GM20000 (cell line): ENCODE measurements around the gene DHX34.
"Not testable (repeated sequence)": the region's sequence is repeated elsewhere in the genome, so short reads cannot be mapped to it uniquely, and the experiment has no call there.

ENCODE experiments used
- DNase-seq: peaks from one replicate; pipeline ENCODE4 v3.0.0; 2012; ENCODE audit warnings: low spot score
- CTCF ChIP-seq: IDR thresholded peaks from 2 replicates; pipeline ENCODE4 v1.5.1; 2012; ENCODE audit warnings: mild to moderate bottlenecking, control low read depth; ENCODE audit errors: extremely low read depth, missing control alignments

The DHX34 gene

GRCh38 chr19:47378246-47378645 is 29.1 kb downstream of the DHX34 start:
- no peak for DNase-seq
- TF ChIP-seq CTCF: no peak

- DNase-seq: no peak
- no peak for TF ChIP-seq CTCF
These were observed 30.3 kb downstream of the DHX34 start for GRCh38 chr19:47379381-47379938.

- TF ChIP-seq CTCF: no peak
- no peak for DNase-seq
These were observed 31.4 kb downstream of the DHX34 start for GRCh38 chr19:47380559-47380958.

- TF ChIP-seq CTCF: no peak
- no peak for DNase-seq
These were observed 32.0 kb downstream of the DHX34 start for GRCh38 chr19:47381121-47381520.

GRCh38 chr19:47381653-47382279 is 32.7 kb downstream of the DHX34 start:
- DNase-seq: peak; percentile 46
- TF ChIP-seq CTCF: no peak

GRCh38 chr19:47383890-47384289 is 34.8 kb downstream of the DHX34 start:
- DNase-seq: not testable (repeated sequence)

GRCh38 chr19:47384533-47384932 is 35.4 kb downstream of the DHX34 start:
- DNase-seq: not testable (repeated sequence)

- not testable (repeated sequence) for DNase-seq
These were observed 37.5 kb downstream of the DHX34 start for GRCh38 chr19:47386582-47386981.

GRCh38 chr19:47387623-47388022 is 38.5 kb downstream of the DHX34 start:
- DNase-seq: not testable (repeated sequence)

GRCh38 chr19:47388721-47389120 is 39.6 kb downstream of the DHX34 start:
- DNase-seq: not testable (repeated sequence)
